ENCODE data around the gene CTBP2. TPM values are rescaled to one million over a fixed set of nuclear protein-coding genes. Genes with fewer than 3 reads are reported as not detected.

Gene CTBP2
- total RNA-seq, 4 donors from 2014 or later, result 65.9 to 129 (median 71.2) TPM

GRCh38 chr10:124993345-124993708, 167.0 kb downstream of the CTBP2 start:
- Histone ChIP-seq H3K27ac (peak overlapping the region in 1 of 2 donors; percentile 20), H3K9me3 (no peaks in the 10 kb centered on the region), H3K4me1 (no peaks in the 10 kb centered on the region), H3K36me3 (no peaks in the 10 kb centered on the region), H3K4me3 (no peak overlapping the region), H3K27me3 (no peaks in the 10 kb centered on the region)
- DNase-seq, result no peak
- intact Hi-C loops (cut with DNase I; ENCODE audit: low total_unique reads), result no loop called here
- TF ChIP-seq CTCF (IDR thresholded peaks at IDR 0.05), result no peak
- TF ChIP-seq POLR2A (IDR thresholded peaks at IDR 0.05), result no peak

- intact Hi-C loops (cut with DNase I; ENCODE audit: low total_unique reads), result no loop called here
Observed at GRCh38 chr10:124992462-124993344, 167.7 kb downstream of the CTBP2 start.

GRCh38 chr10:124991835-124992234, 168.5 kb downstream of the CTBP2 start:
- DNase-seq, result no peak
- no peak for TF ChIP-seq CTCF (IDR thresholded peaks at IDR 0.05)
- no peak for TF ChIP-seq POLR2A (IDR thresholded peaks at IDR 0.05)
- H3K4me1 ChIP-seq, result no peaks in the 10 kb centered on the region
- no peaks in the 10 kb centered on the region for H3K9me3 ChIP-seq
- no peaks in the 10 kb centered on the region for H3K36me3 ChIP-seq
- H3K4me3 ChIP-seq, result no peak overlapping the region
- peak overlapping the region in 1 of 2 donors; percentile 20 for H3K27ac ChIP-seq
- no peaks in the 10 kb centered on the region for H3K27me3 ChIP-seq
- intact Hi-C loops (cut with DNase I; ENCODE audit: low total_unique reads), result no loop called here

More at GRCh38 chr10:124992462-124993344, 167.7 kb downstream of the CTBP2 start:
- H3K4me3 ChIP-seq, result no peak overlapping the region
- no peaks in the 10 kb centered on the region for H3K9me3 ChIP-seq
- peak; percentile 79 to 82 for DNase-seq
- no peaks in the 10 kb centered on the region for H3K4me1 ChIP-seq
- peak overlapping the region; percentile 20 to 21 for H3K27ac ChIP-seq
- H3K27me3 ChIP-seq, result no peaks in the 10 kb centered on the region
- H3K36me3 ChIP-seq, result no peaks in the 10 kb centered on the region
- peak; percentile 58 to 83 (median 76) for TF ChIP-seq CTCF (IDR thresholded peaks at IDR 0.05)
- TF ChIP-seq POLR2A (IDR thresholded peaks at IDR 0.05), result no peak

- no peak overlapping the region for H3K27ac ChIP-seq
- intact Hi-C loops (cut with DNase I; ENCODE audit: low total_unique reads), result no loop called here
- no peaks in the 10 kb centered on the region for H3K36me3 ChIP-seq
Observed at GRCh38 chr10:124990671-124991625, 169.4 kb downstream of the CTBP2 start.

More at GRCh38 chr10:124990671-124991625, 169.4 kb downstream of the CTBP2 start:
- Histone ChIP-seq H3K4me1 (no peaks in the 10 kb centered on the region), H3K27me3 (no peaks in the 10 kb centered on the region), H3K4me3 (no peak overlapping the region), H3K9me3 (no peaks in the 10 kb centered on the region)
- DNase-seq, result no peak
- no peak for TF ChIP-seq POLR2A (IDR thresholded peaks at IDR 0.05)
- no peak for TF ChIP-seq CTCF (IDR thresholded peaks at IDR 0.05)
